Neural cell (in vitro differentiated cells): ENCODE measurements around the gene SAMD7.

Experiments used
- EP300 ChIP-seq: fragments of 450-650 bp; conservative IDR thresholded peaks from 2 replicates; pipeline ENCODE4 v1.6.1; 2014; ENCODE audit warnings: antibody characterized with exemption, mild to moderate bottlenecking, moderate library complexity; ENCODE audit not compliant: poor library complexity, severe bottlenecking
- EZH2 ChIP-seq: fragments of 200-600, 300-800 bp; shearing (Covaris generic), sonication (generic); IDR thresholded peaks from 2 replicates; pipeline ENCODE4 v1.6.1; 2014; ENCODE audit warnings: antibody characterized with exemption, low read length, borderline replicate concordance, mild to moderate bottlenecking; ENCODE audit not compliant: insufficient read depth, poor library complexity, severe bottlenecking
- SMC3 ChIP-seq: fragments of 450-650 bp; conservative IDR thresholded peaks from 2 replicates; pipeline ENCODE4 v1.6.1; 2014; ENCODE audit warnings: antibody characterized with exemption, mild to moderate bottlenecking, moderate library complexity; ENCODE audit not compliant: poor library complexity
- TAF1 ChIP-seq: IDR thresholded peaks from 2 replicates; pipeline ENCODE4 v1.6.1; 2012; ENCODE audit warnings: low read depth
- TF ChIP-seq, protein P1 (sequence below): fragments of 450-650 bp; IDR thresholded peaks from 2 replicates; pipeline ENCODE4 v1.5.1; 2014; ENCODE audit warnings: antibody characterized with exemption, mild to moderate bottlenecking, moderate library complexity; ENCODE audit not compliant: poor library complexity, severe bottlenecking

- TF ChIP-seq, protein P1, sequence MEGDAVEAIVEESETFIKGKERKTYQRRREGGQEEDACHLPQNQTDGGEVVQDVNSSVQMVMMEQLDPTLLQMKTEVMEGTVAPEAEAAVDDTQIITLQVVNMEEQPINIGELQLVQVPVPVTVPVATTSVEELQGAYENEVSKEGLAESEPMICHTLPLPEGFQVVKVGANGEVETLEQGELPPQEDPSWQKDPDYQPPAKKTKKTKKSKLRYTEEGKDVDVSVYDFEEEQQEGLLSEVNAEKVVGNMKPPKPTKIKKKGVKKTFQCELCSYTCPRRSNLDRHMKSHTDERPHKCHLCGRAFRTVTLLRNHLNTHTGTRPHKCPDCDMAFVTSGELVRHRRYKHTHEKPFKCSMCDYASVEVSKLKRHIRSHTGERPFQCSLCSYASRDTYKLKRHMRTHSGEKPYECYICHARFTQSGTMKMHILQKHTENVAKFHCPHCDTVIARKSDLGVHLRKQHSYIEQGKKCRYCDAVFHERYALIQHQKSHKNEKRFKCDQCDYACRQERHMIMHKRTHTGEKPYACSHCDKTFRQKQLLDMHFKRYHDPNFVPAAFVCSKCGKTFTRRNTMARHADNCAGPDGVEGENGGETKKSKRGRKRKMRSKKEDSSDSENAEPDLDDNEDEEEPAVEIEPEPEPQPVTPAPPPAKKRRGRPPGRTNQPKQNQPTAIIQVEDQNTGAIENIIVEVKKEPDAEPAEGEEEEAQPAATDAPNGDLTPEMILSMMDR, result no peak
- TF ChIP-seq TAF1 (no peak), EZH2 (no peak), EP300 (no peak), SMC3 (no peak)
Observed at GRCh38 chr3:169894110-169894509, 17.3 kb upstream of the SAMD7 start.
